Skin epidermis (tissue), 12 donors: Measurements from ENCODE around the gene PCBP3.

Source experiments
- H3K27ac ChIP-seq, 21 experiments: fragments of 200-600 bp; sonication (generic) in 11 of 21; one replicate each; pipeline ENCODE4 v1.5.0; 2020; ENCODE audit warnings: mild to moderate bottlenecking in 3 of 21, inconsistent platforms in 2 of 21, moderate library complexity in 2 of 21
- H3K4me3 ChIP-seq, 7 experiments: fragments of 200-600 bp; sonication (generic) in 2 of 7; one replicate each; pipeline ENCODE4 v1.5.0; 2020; ENCODE audit warnings: inconsistent platforms in 2 of 7, mild to moderate bottlenecking in 2 of 7, moderate library complexity in 1 of 7

Gene PCBP3

GRCh38 chr21:45905196-45905595 is 261.7 kb downstream of the PCBP3 start:
- Histone ChIP-seq H3K27ac (no peak overlapping the region), H3K4me3 (no peak overlapping the region)

GRCh38 chr21:45906196-45906805 is 262.8 kb downstream of the PCBP3 start:
- Histone ChIP-seq H3K4me3 (no peak overlapping the region), H3K27ac (no peak overlapping the region)

GRCh38 chr21:45906859-45907258 is 263.3 kb downstream of the PCBP3 start:
- no peak overlapping the region for H3K4me3 ChIP-seq

GRCh38 chr21:45908536-45909237 is 265.2 kb downstream of the PCBP3 start:
- Histone ChIP-seq H3K27ac (no peak overlapping the region), H3K4me3 (no peak overlapping the region)

More at GRCh38 chr21:45906859-45907258, 263.3 kb downstream of the PCBP3 start:
- no peak overlapping the region for H3K27ac ChIP-seq

GRCh38 chr21:45909238-45909988 is 265.9 kb downstream of the PCBP3 start:
- Histone ChIP-seq H3K4me3 (no peak overlapping the region), H3K27ac (no peak overlapping the region)

GRCh38 chr21:45910155-45910547 is 266.6 kb downstream of the PCBP3 start:
- no peak overlapping the region for H3K4me3 ChIP-seq

GRCh38 chr21:45910548-45911221 is 267.2 kb downstream of the PCBP3 start:
- H3K4me3 ChIP-seq, result no peak overlapping the region
- no peak overlapping the region for H3K27ac ChIP-seq

More at GRCh38 chr21:45910155-45910547, 266.6 kb downstream of the PCBP3 start:
- no peak overlapping the region for H3K27ac ChIP-seq

- no peak overlapping the region for H3K27ac ChIP-seq
- H3K4me3 ChIP-seq, result no peak overlapping the region
Observed at GRCh38 chr21:45911806-45912325, 268.3 kb downstream of the PCBP3 start.

GRCh38 chr21:45912611-45913417 is 269.3 kb downstream of the PCBP3 start:
- H3K27ac ChIP-seq, result no peak overlapping the region
- H3K4me3 ChIP-seq, result no peak overlapping the region

- Histone ChIP-seq H3K4me3 (no peak overlapping the region), H3K27ac (no peak overlapping the region)
Observed at GRCh38 chr21:45913418-45913765, 269.9 kb downstream of the PCBP3 start.

GRCh38 chr21:45913886-45914285 is 270.4 kb downstream of the PCBP3 start:
- no peak overlapping the region for H3K4me3 ChIP-seq

GRCh38 chr21:45914321-45914845 is 270.9 kb downstream of the PCBP3 start:
- no peak overlapping the region for H3K27ac ChIP-seq
- no peak overlapping the region for H3K4me3 ChIP-seq

More at GRCh38 chr21:45913886-45914285, 270.4 kb downstream of the PCBP3 start:
- H3K27ac ChIP-seq, result no peak overlapping the region

GRCh38 chr21:45916011-45916840 is 272.7 kb downstream of the PCBP3 start:
- H3K4me3 ChIP-seq, result no peak overlapping the region

GRCh38 chr21:45917241-45917640 is 273.7 kb downstream of the PCBP3 start:
- H3K27ac ChIP-seq, result no peak overlapping the region
- H3K4me3 ChIP-seq, result no peak overlapping the region

More at GRCh38 chr21:45916011-45916840, 272.7 kb downstream of the PCBP3 start:
- no peak overlapping the region for H3K27ac ChIP-seq

GRCh38 chr21:45918011-45918410 is 274.5 kb downstream of the PCBP3 start:
- H3K4me3 ChIP-seq, result no peak overlapping the region
- no peak overlapping the region for H3K27ac ChIP-seq

GRCh38 chr21:45918835-45919447 is 275.4 kb downstream of the PCBP3 start:
- Histone ChIP-seq H3K27ac (no peak overlapping the region), H3K4me3 (no peak overlapping the region)

- H3K27ac ChIP-seq, result no peak overlapping the region
Observed at GRCh38 chr21:45919593-45919992, 276.1 kb downstream of the PCBP3 start.

More at GRCh38 chr21:45919593-45919992, 276.1 kb downstream of the PCBP3 start:
- H3K4me3 ChIP-seq, result no peak overlapping the region
